Activated CD8-positive, alpha-beta memory T cell treated with anti-CD3 and anti-CD28 coated beads, Interleukin-2, amount 10 ng/mL, durations not matched to agents 7 days and 5 days (primary cell): ENCODE data around the gene GPR179. TPM values are rescaled to one million over a fixed set of nuclear protein-coding genes. Genes with fewer than 3 reads are reported as not detected.
A peak's percentile ranks its signal among the peaks of the same experiment; 100 is the strongest.

Experiments
- ATAC-seq: fragments of 150-1000 bp; cut with Tn5 transposase; one replicate; pipeline ENCODE4 v1.10.0; 2021; ENCODE audit warnings: moderate library complexity
- CTCF ChIA-PET: fragments of 350-600 bp; sonication (Branson Sonifier 250); formaldehyde crosslinking; loops from one replicate; lab custom pipeline; 2021; ENCODE audit warnings: antibody characterized with exemption; lab: Charles Lee
- DNase-seq: peaks from one replicate; pipeline ENCODE4 v3.0.0-alpha.2; 2020
- H3K27ac Mint-ChIP-seq: one replicate; pipeline ENCODE4 v1.8.0; 2021; ENCODE audit warnings: mild to moderate bottlenecking, mixed read lengths
- H3K27me3 Mint-ChIP-seq: one replicate; pipeline ENCODE4 v1.8.0; 2021; ENCODE audit warnings: mixed read lengths
- H3K36me3 Mint-ChIP-seq: one replicate; pipeline ENCODE4 v1.8.0; 2021; ENCODE audit warnings: mild to moderate bottlenecking, mixed read lengths
- H3K4me1 Mint-ChIP-seq: one replicate; pipeline ENCODE4 v1.8.0; 2021; ENCODE audit warnings: mixed read lengths
- H3K4me3 Mint-ChIP-seq: one replicate; pipeline ENCODE4 v1.8.0; 2021; ENCODE audit warnings: mild to moderate bottlenecking, moderate library complexity, mixed read lengths
- H3K9me3 Mint-ChIP-seq: one replicate; pipeline ENCODE4 v1.8.0; 2022; ENCODE audit warnings: low read depth, mixed read lengths
- total RNA-seq, 2 experiments: library from RNA; stranded (reverse); gene quantifications; one replicate each; pipeline ENCODE4 v1.2.3, GENCODE V29; 2021

The GPR179 gene
- total RNA-seq, 2 experiments from 2014 or later = 0.02 TPM; not detected in 1

GRCh38 chr17:38353086-38353604 is 9.4 kb upstream of the GPR179 start:
- H3K4me3 Mint-ChIP-seq = peak overlapping the region; percentile 71
- no peak for DNase-seq
- no peaks in the 10 kb centered on the region for H3K9me3 Mint-ChIP-seq
- CTCF ChIA-PET = interaction anchor here (0.7 to 17.4 kb wide), 8 partner anchors 13 to 206 kb away, joined by 3 to 334 read pairs (median 6); no protein-coding TSS in a partner anchor
- H3K27ac Mint-ChIP-seq = no peak overlapping the region
- no peak for ATAC-seq
- H3K27me3 Mint-ChIP-seq = no peaks in the 10 kb centered on the region
- peaks cover 40% of the 10 kb centered on the region for H3K4me1 Mint-ChIP-seq
- no peaks in the 10 kb centered on the region for H3K36me3 Mint-ChIP-seq

- DNase-seq (peak; percentile 47), ATAC-seq (no peak)
- CTCF ChIA-PET = interaction anchor here (0.7 to 17.4 kb wide), 7 partner anchors 14 to 207 kb away, joined by 3 to 334 read pairs (median 8); no protein-coding TSS in a partner anchor
- no peaks in the 10 kb centered on the region for H3K27me3 Mint-ChIP-seq
- no peak overlapping the region for H3K27ac Mint-ChIP-seq
- H3K36me3 Mint-ChIP-seq = no peaks in the 10 kb centered on the region
- peaks cover 40% of the 10 kb centered on the region for H3K4me1 Mint-ChIP-seq
- H3K9me3 Mint-ChIP-seq = no peaks in the 10 kb centered on the region
- peak overlapping the region; percentile 71 for H3K4me3 Mint-ChIP-seq
These were observed 8.7 kb upstream of the GPR179 start for GRCh38 chr17:38352245-38353085.

- no peaks in the 10 kb centered on the region for H3K27me3 Mint-ChIP-seq
- no peaks in the 10 kb centered on the region for H3K36me3 Mint-ChIP-seq
- H3K27ac Mint-ChIP-seq = peak within 1 kb of the TSS; percentile 95
- CTCF ChIA-PET = interaction anchor here (0.9 to 17.4 kb wide), 7 partner anchors 10 to 208 kb away, joined by 3 to 334 read pairs (median 8); no protein-coding TSS in a partner anchor
- DNase-seq = peak; percentile 93
- H3K4me1 Mint-ChIP-seq = peaks cover 38% of the 10 kb centered on the region
- H3K4me3 Mint-ChIP-seq = peak within 1 kb of the TSS; percentile 83
- ATAC-seq = peak; percentile 92
- no peaks in the 10 kb centered on the region for H3K9me3 Mint-ChIP-seq
These were observed 7.9 kb upstream of the GPR179 start, which contains the start of gene SOCS7 for GRCh38 chr17:38351412-38352222. Gene SOCS7 (plus strand): TSS chr17:38351844. CDS start chr17:38352053, 209 bp downstream.

GRCh38 chr17:38350035-38350434 is 6.3 kb upstream of the GPR179 start:
- Mint-ChIP-seq H3K4me1 (peaks cover 31% of the 10 kb centered on the region), H3K27ac (no peak overlapping the region), H3K4me3 (no peak overlapping the region), H3K9me3 (no peaks in the 10 kb centered on the region), H3K36me3 (no peaks in the 10 kb centered on the region), H3K27me3 (no peaks in the 10 kb centered on the region)
- no peak for DNase-seq
- CTCF ChIA-PET = interaction anchor here (1.2 to 17.4 kb wide), 15 partner anchors 9 to 317 kb away, joined by 4 to 334 read pairs (median 10); no protein-coding TSS in a partner anchor
- no peak for ATAC-seq

GRCh38 chr17:38349097-38349730 is 5.5 kb upstream of the GPR179 start:
- Mint-ChIP-seq H3K9me3 (no peaks in the 10 kb centered on the region), H3K36me3 (no peaks in the 10 kb centered on the region), H3K27ac (no peak overlapping the region), H3K4me3 (no peak overlapping the region), H3K4me1 (peaks cover 24% of the 10 kb centered on the region), H3K27me3 (no peaks in the 10 kb centered on the region)
- CTCF ChIA-PET = interaction anchor here (0.7 to 17.4 kb wide), 29 partner anchors 10 to 318 kb away, joined by 3 to 334 read pairs (median 5); partner anchors contain the start of gene ARHGAP23
- DNase-seq = peak; percentile 91
- peak; percentile 55 for ATAC-seq

- Mint-ChIP-seq H3K36me3 (no peaks in the 10 kb centered on the region), H3K4me3 (no peak overlapping the region), H3K9me3 (no peaks in the 10 kb centered on the region), H3K27ac (no peak overlapping the region), H3K4me1 (peaks cover 6% of the 10 kb centered on the region), H3K27me3 (peaks cover 4% of the 10 kb centered on the region)
- CTCF ChIA-PET = interaction anchor here (1.3 to 17.4 kb wide), 3 partner anchors 13 to 78 kb away, joined by 3 to 334 read pairs (median 4); no protein-coding TSS in a partner anchor
- DNase-seq = no peak
- no peak for ATAC-seq
These were observed 2.0 kb upstream of the GPR179 start for GRCh38 chr17:38345743-38346142.

- H3K36me3 Mint-ChIP-seq = no peaks in the 10 kb centered on the region
- H3K9me3 Mint-ChIP-seq = no peaks in the 10 kb centered on the region
- no peak for DNase-seq
- peaks cover 4% of the 10 kb centered on the region for H3K27me3 Mint-ChIP-seq
- no peak for ATAC-seq
- H3K4me3 Mint-ChIP-seq = no peak overlapping the region
- no peak overlapping the region for H3K27ac Mint-ChIP-seq
- peaks cover 5% of the 10 kb centered on the region for H3K4me1 Mint-ChIP-seq
- CTCF ChIA-PET = interaction anchor here (0.8 to 17.4 kb wide), 2 partner anchors 11 to 70 kb away, joined by 3 to 334 read pairs; no protein-coding TSS in a partner anchor
These were observed 627 bp upstream of the GPR179 start for GRCh38 chr17:38344420-38344745.

GRCh38 chr17:38342886-38343607 is 709 bp downstream of the GPR179 start:
- H3K4me3 Mint-ChIP-seq = no peak overlapping the region
- no peak overlapping the region for H3K27ac Mint-ChIP-seq
- DNase-seq = no peak
- H3K36me3 Mint-ChIP-seq = no peaks in the 10 kb centered on the region
- CTCF ChIA-PET = interaction anchor here (17.4 kb wide), 1 partner anchor 72 kb away, joined by 334 read pairs; no protein-coding TSS in a partner anchor
- H3K4me1 Mint-ChIP-seq = no peaks in the 10 kb centered on the region
- ATAC-seq = no peak
- H3K27me3 Mint-ChIP-seq = peaks cover 4% of the 10 kb centered on the region
- H3K9me3 Mint-ChIP-seq = no peaks in the 10 kb centered on the region

GRCh38 chr17:38341035-38341721 is 2.6 kb downstream of the GPR179 start:
- ATAC-seq (no peak), DNase-seq (no peak)
- no peak overlapping the region for H3K27ac Mint-ChIP-seq
- CTCF ChIA-PET = no interaction called here
- H3K4me1 Mint-ChIP-seq = no peaks in the 10 kb centered on the region
- peaks cover 4% of the 10 kb centered on the region for H3K27me3 Mint-ChIP-seq
- H3K9me3 Mint-ChIP-seq = no peaks in the 10 kb centered on the region
- H3K36me3 Mint-ChIP-seq = no peaks in the 10 kb centered on the region
- no peak overlapping the region for H3K4me3 Mint-ChIP-seq

- Mint-ChIP-seq H3K36me3 (no peaks in the 10 kb centered on the region), H3K27ac (no peak overlapping the region), H3K27me3 (peaks cover 4% of the 10 kb centered on the region), H3K4me1 (no peaks in the 10 kb centered on the region), H3K4me3 (no peak overlapping the region), H3K9me3 (no peaks in the 10 kb centered on the region)
- DNase-seq (no peak), ATAC-seq (no peak)
- CTCF ChIA-PET = interaction anchor here (1.3 to 2.5 kb wide), 3 partner anchors 9 to 84 kb away, joined by 4 to 18 read pairs (median 4); no protein-coding TSS in a partner anchor
These were observed 3.9 kb downstream of the GPR179 start for GRCh38 chr17:38339891-38340290.

GRCh38 chr17:38338535-38338934 is 5.2 kb downstream of the GPR179 start:
- no peak overlapping the region for H3K27ac Mint-ChIP-seq
- CTCF ChIA-PET = interaction anchor here (0.9 to 2.5 kb wide), 3 partner anchors 10 to 85 kb away, joined by 3 to 18 read pairs (median 4); no protein-coding TSS in a partner anchor

More at GRCh38 chr17:38338535-38338934, 5.2 kb downstream of the GPR179 start:
- H3K4me3 Mint-ChIP-seq = no peak overlapping the region
- no peaks in the 10 kb centered on the region for H3K9me3 Mint-ChIP-seq
- no peaks in the 10 kb centered on the region for H3K36me3 Mint-ChIP-seq
- no peak for DNase-seq
- H3K4me1 Mint-ChIP-seq = no peaks in the 10 kb centered on the region
- peaks cover 4% of the 10 kb centered on the region for H3K27me3 Mint-ChIP-seq
- ATAC-seq = no peak
